K562 (cell line): ENCODE measurements around the gene KRTAP4-7. TPM values are rescaled to one million over a fixed set of nuclear protein-coding genes. Genes with fewer than 3 reads are reported as not detected.

Experiments used
- CBFB ChIP-seq: sonication (generic); formaldehyde crosslinking; IDR thresholded peaks from 2 replicates; pipeline ENCODE4 v1.4.0; 2020; ENCODE audit warnings: mild to moderate bottlenecking, missing genetic modification reagents
- JUN ChIP-seq, 2 experiments: sonication (generic) in 1 of 2; formaldehyde crosslinking in 1 of 2; IDR thresholded peaks; 2 replicates each; pipeline versions ENCODE4 v1.6.1 to v1.8.0; 2012 to 2022; ENCODE audit warnings: borderline replicate concordance in 2 of 2, mild to moderate bottlenecking in 2 of 2, improper control_type of control experiment in 1 of 2, low read depth in 1 of 2, low read length in 1 of 2, missing genetic modification reagents in 1 of 2
- RBM17 ChIP-seq: fragments of 200-400 bp; formaldehyde crosslinking; IDR thresholded peaks from 2 replicates; pipeline ENCODE4 v1.6.1; 2017; ENCODE audit warnings: low read depth, mild to moderate bottlenecking, low read length, borderline replicate concordance
- SMARCC2 ChIP-seq: fragments of 450-650 bp; IDR thresholded peaks from 2 replicates; pipeline ENCODE4 v1.6.1; 2017; ENCODE audit warnings: antibody characterized with exemption, moderate library complexity, mild to moderate bottlenecking, low read depth
- ZNF212 ChIP-seq: fragments of 450-650 bp; formaldehyde crosslinking; IDR thresholded peaks from 2 replicates; pipeline ENCODE4 v1.4.0; 2020; ENCODE audit warnings: mild to moderate bottlenecking
- ZNF316 ChIP-seq: fragments of 450-650 bp; IDR thresholded peaks from 2 replicates; pipeline ENCODE4 v1.6.1; 2016
- polyA plus RNA-seq, 8 experiments: library from polyadenylated mRNA; depleted of rRNA in 4 of 8; stranded (reverse) in 5 of 8; unstranded in 3 of 8; fragments of >200 nt; fragmentation: Nextera tagmentation in 2 of 8; fragmentation: Illumina TruSeq in 1 of 8; extraction: Ambion mirVana in 2 of 8; extraction: Trizol in 1 of 8; gene quantifications; 2 replicates each; pipeline versions ENCODE4 v1.2.1 to v1.2.3, GENCODE V29; 2011 to 2014; ENCODE audit warnings: inconsistent platforms in 1 of 8, missing spikeins in 1 of 8
- total RNA-seq, 7 experiments: library from RNA; depleted of rRNA in 6 of 7; stranded (reverse); fragments of >200 nt in 6 of 7; fragmentation: Illumina TruSeq in 2 of 7; extraction: Trizol in 2 of 7; gene quantifications; 2 replicates each; pipeline versions ENCODE4 v1.2.1 to v1.2.3, GENCODE V29; 2011 to 2021; ENCODE audit warnings: low replicate concordance in 1 of 7
- TF ChIP-seq, protein P1 (sequence below): sonication (generic); formaldehyde crosslinking; IDR thresholded peaks from 2 replicates; pipeline ENCODE4 v1.8.0; 2023; ENCODE audit warnings: mild to moderate bottlenecking, missing genetic modification reagents
- TF ChIP-seq, protein P2 (sequence below): fragments of 250-450 bp; sonication (Bioruptor Pico); IDR thresholded peaks from 2 replicates; pipeline ENCODE4 v1.9.0; 2021; ENCODE audit warnings: mild to moderate bottlenecking, inconsistent platforms

Gene KRTAP4-7
- total and polyA plus RNA-seq, 9 of the 15 experiments (the other 6 are each of a cell fraction or from before 2014, with no cell fraction given) = not detected

DNA sequence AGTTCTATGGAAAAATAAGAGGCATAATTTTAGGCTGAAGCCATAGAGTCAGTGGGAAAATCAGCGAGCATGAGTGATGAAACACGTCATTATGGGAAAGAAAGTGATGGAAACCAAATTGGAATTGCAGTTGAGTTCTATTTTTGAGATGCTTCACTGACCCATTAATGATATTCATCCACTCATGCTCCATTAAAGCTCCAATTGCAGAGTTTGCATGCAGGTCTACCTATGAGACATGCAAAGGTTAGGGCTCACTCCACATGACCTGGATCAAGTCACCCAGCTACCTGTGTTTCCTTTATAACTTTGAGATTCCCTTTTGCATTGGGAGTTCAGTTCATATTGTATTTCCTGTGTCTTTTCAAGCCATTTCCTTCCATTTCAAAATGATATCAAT lies 10.3 kb upstream of the KRTAP4-7 start (continued):
- TF ChIP-seq, protein P1, sequence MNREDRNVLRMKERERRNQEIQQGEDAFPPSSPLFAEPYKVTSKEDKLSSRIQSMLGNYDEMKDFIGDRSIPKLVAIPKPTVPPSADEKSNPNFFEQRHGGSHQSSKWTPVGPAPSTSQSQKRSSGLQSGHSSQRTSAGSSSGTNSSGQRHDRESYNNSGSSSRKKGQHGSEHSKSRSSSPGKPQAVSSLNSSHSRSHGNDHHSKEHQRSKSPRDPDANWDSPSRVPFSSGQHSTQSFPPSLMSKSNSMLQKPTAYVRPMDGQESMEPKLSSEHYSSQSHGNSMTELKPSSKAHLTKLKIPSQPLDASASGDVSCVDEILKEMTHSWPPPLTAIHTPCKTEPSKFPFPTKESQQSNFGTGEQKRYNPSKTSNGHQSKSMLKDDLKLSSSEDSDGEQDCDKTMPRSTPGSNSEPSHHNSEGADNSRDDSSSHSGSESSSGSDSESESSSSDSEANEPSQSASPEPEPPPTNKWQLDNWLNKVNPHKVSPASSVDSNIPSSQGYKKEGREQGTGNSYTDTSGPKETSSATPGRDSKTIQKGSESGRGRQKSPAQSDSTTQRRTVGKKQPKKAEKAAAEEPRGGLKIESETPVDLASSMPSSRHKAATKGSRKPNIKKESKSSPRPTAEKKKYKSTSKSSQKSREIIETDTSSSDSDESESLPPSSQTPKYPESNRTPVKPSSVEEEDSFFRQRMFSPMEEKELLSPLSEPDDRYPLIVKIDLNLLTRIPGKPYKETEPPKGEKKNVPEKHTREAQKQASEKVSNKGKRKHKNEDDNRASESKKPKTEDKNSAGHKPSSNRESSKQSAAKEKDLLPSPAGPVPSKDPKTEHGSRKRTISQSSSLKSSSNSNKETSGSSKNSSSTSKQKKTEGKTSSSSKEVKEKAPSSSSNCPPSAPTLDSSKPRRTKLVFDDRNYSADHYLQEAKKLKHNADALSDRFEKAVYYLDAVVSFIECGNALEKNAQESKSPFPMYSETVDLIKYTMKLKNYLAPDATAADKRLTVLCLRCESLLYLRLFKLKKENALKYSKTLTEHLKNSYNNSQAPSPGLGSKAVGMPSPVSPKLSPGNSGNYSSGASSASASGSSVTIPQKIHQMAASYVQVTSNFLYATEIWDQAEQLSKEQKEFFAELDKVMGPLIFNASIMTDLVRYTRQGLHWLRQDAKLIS (CRISPR knock-in tag) = no peak
- TF ChIP-seq ZNF212 (CRISPR knock-in tag) = no peak
- no peak for TF ChIP-seq CBFB (CRISPR knock-in tag)
- TF ChIP-seq JUN (IDR thresholded peaks at IDR 0.05; ENCODE audit: borderline replicate concordance, low read depth, low read length) = no peak
- TF ChIP-seq JUN (CRISPR knock-in tag; IDR thresholded peaks at IDR 0.05; ENCODE audit: borderline replicate concordance) = no peak
- TF ChIP-seq ZNF316 = no peak
- no peak for TF ChIP-seq SMARCC2
- TF ChIP-seq RBM17 = no peak
- TF ChIP-seq, protein P2, sequence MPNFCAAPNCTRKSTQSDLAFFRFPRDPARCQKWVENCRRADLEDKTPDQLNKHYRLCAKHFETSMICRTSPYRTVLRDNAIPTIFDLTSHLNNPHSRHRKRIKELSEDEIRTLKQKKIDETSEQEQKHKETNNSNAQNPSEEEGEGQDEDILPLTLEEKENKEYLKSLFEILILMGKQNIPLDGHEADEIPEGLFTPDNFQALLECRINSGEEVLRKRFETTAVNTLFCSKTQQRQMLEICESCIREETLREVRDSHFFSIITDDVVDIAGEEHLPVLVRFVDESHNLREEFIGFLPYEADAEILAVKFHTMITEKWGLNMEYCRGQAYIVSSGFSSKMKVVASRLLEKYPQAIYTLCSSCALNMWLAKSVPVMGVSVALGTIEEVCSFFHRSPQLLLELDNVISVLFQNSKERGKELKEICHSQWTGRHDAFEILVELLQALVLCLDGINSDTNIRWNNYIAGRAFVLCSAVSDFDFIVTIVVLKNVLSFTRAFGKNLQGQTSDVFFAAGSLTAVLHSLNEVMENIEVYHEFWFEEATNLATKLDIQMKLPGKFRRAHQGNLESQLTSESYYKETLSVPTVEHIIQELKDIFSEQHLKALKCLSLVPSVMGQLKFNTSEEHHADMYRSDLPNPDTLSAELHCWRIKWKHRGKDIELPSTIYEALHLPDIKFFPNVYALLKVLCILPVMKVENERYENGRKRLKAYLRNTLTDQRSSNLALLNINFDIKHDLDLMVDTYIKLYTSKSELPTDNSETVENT (CRISPR knock-in tag) = no peak
